Stimulated activated naive B cell treated with anti-CD40 and anti-IgM and Interleukin-4, amounts not matched to agents 10 μg/mL and 1 μg/mL and 100 μg/mL, for 72 hours (primary cell): ENCODE data around the gene RUNX2.

Source experiments
- ATAC-seq, 2 donors: fragments of 150-1000 bp; cut with Tn5 transposase; replicated peaks; 2 replicates each; pipeline ENCODE4 v1.10.0; 2021; ENCODE audit warnings: moderate library complexity in 1 of 2
- DNase-seq: peaks from one replicate; pipeline ENCODE4 v3.0.0; 2021
- H3K27ac Mint-ChIP-seq: one replicate; pipeline ENCODE4 v1.8.0; 2022; ENCODE audit warnings: mild to moderate bottlenecking, mixed read lengths
- H3K27me3 Mint-ChIP-seq, 2 donors: one replicate each; pipeline ENCODE4 v1.8.0; 2022; ENCODE audit warnings: mixed read lengths in 2 of 2
- H3K36me3 Mint-ChIP-seq, 2 donors: one replicate each; pipeline ENCODE4 v1.8.0; 2022; ENCODE audit warnings: mixed read lengths in 2 of 2, mild to moderate bottlenecking in 1 of 2
- H3K4me1 Mint-ChIP-seq, 2 donors: one replicate each; pipeline ENCODE4 v1.8.0; 2022; ENCODE audit warnings: mixed read lengths in 2 of 2, mild to moderate bottlenecking in 1 of 2
- H3K4me3 Mint-ChIP-seq, 2 donors: one replicate each; pipeline ENCODE4 v1.8.0; 2022; ENCODE audit warnings: mild to moderate bottlenecking in 2 of 2, mixed read lengths in 2 of 2, moderate library complexity in 1 of 2
- H3K9me3 Mint-ChIP-seq, 2 donors: one replicate each; pipeline ENCODE4 v1.8.0; 2022; ENCODE audit warnings: mixed read lengths in 2 of 2, mild to moderate bottlenecking in 1 of 2

RUNX2 gene

GRCh38 chr6:45314146-45314545 lies 14.0 kb upstream of the RUNX2 start:
- H3K4me3 Mint-ChIP-seq = no peak overlapping the region

GRCh38 chr6:45320349-45320748 lies 7.8 kb upstream of the RUNX2 start:
- H3K9me3 Mint-ChIP-seq = no peaks in the 10 kb centered on the region
- H3K36me3 Mint-ChIP-seq = peaks cover 9 to 12% of the 10 kb centered on the region in 2 donors
- no peak overlapping the region for H3K27ac Mint-ChIP-seq
- H3K4me3 Mint-ChIP-seq = no peak overlapping the region
- DNase-seq (no peak), ATAC-seq (no peak)
- H3K4me1 Mint-ChIP-seq = peaks cover 0 to 8% of the 10 kb centered on the region in 2 donors
- H3K27me3 Mint-ChIP-seq = no peaks in the 10 kb centered on the region

More at GRCh38 chr6:45314146-45314545, 14.0 kb upstream of the RUNX2 start:
- ATAC-seq = no peak
- Mint-ChIP-seq H3K27me3 (no peaks in the 10 kb centered on the region), H3K4me1 (peaks cover 24 to 48% of the 10 kb centered on the region in 2 donors), H3K9me3 (no peaks in the 10 kb centered on the region), H3K36me3 (peaks cover 12 to 26% of the 10 kb centered on the region in 2 donors), H3K27ac (no peak overlapping the region)
- no peak for DNase-seq

- Mint-ChIP-seq H3K4me1 (peaks cover 0 to 13% of the 10 kb centered on the region in 2 donors), H3K27me3 (no peaks in the 10 kb centered on the region), H3K36me3 (peaks cover 0 to 5% of the 10 kb centered on the region in 2 donors), H3K9me3 (no peaks in the 10 kb centered on the region), H3K4me3 (no peak overlapping the region), H3K27ac (no peak overlapping the region)
- ATAC-seq (no peak), DNase-seq (no peak)
Measured at GRCh38 chr6:45323656-45324224, 4.4 kb upstream of the RUNX2 start.

GRCh38 chr6:45326698-45327417 lies 1.3 kb upstream of the RUNX2 start:
- Mint-ChIP-seq H3K4me3 (no peak overlapping the region), H3K9me3 (no peaks in the 10 kb centered on the region), H3K4me1 (peaks cover 0 to 23% of the 10 kb centered on the region in 2 donors), H3K27ac (no peak overlapping the region), H3K36me3 (no peaks in the 10 kb centered on the region), H3K27me3 (no peaks in the 10 kb centered on the region)
- DNase-seq = no peak
- ATAC-seq = no peak

- ATAC-seq = no peak
- Mint-ChIP-seq H3K27me3 (no peaks in the 10 kb centered on the region), H3K36me3 (no peaks in the 10 kb centered on the region), H3K27ac (no peak overlapping the region), H3K4me3 (no peak overlapping the region), H3K4me1 (peaks cover 0 to 16% of the 10 kb centered on the region in 2 donors), H3K9me3 (no peaks in the 10 kb centered on the region)
- no peak for DNase-seq
Measured at GRCh38 chr6:45328523-45328922, 393 bp downstream of the RUNX2 start.

- Mint-ChIP-seq H3K27ac (no peak overlapping the region), H3K4me3 (no peak overlapping the region), H3K4me1 (no peaks in the 10 kb centered on the region), H3K36me3 (peaks cover 6 to 8% of the 10 kb centered on the region in 2 donors), H3K9me3 (no peaks in the 10 kb centered on the region), H3K27me3 (no peaks in the 10 kb centered on the region)
- ATAC-seq (no peak), DNase-seq (no peak)
Measured at GRCh38 chr6:45344900-45345299, 16.8 kb downstream of the RUNX2 start.

GRCh38 chr6:45350186-45350710 lies 22.1 kb downstream of the RUNX2 start:
- no peak for ATAC-seq
- peaks cover 0 to 2% of the 10 kb centered on the region in 2 donors for H3K4me1 Mint-ChIP-seq
- peaks cover 7 to 9% of the 10 kb centered on the region in 2 donors for H3K36me3 Mint-ChIP-seq
- no peaks in the 10 kb centered on the region for H3K9me3 Mint-ChIP-seq
- DNase-seq = no peak
- no peak overlapping the region for H3K27ac Mint-ChIP-seq
- H3K27me3 Mint-ChIP-seq = no peaks in the 10 kb centered on the region
- no peak overlapping the region for H3K4me3 Mint-ChIP-seq

GRCh38 chr6:45351076-45351475 lies 22.9 kb downstream of the RUNX2 start:
- no peak overlapping the region for H3K27ac Mint-ChIP-seq
- peaks cover 7 to 9% of the 10 kb centered on the region in 2 donors for H3K36me3 Mint-ChIP-seq
- peaks cover 0 to 2% of the 10 kb centered on the region in 2 donors for H3K4me1 Mint-ChIP-seq
- H3K9me3 Mint-ChIP-seq = no peaks in the 10 kb centered on the region
- H3K27me3 Mint-ChIP-seq = no peaks in the 10 kb centered on the region
- DNase-seq (no peak), ATAC-seq (no peak)
- H3K4me3 Mint-ChIP-seq = no peak overlapping the region

GRCh38 chr6:45351667-45352066 lies 23.5 kb downstream of the RUNX2 start:
- H3K36me3 Mint-ChIP-seq = peaks cover 7 to 9% of the 10 kb centered on the region in 2 donors
- ATAC-seq (no peak), DNase-seq (no peak)
- H3K4me3 Mint-ChIP-seq = no peak overlapping the region
- H3K4me1 Mint-ChIP-seq = peaks cover 0 to 2% of the 10 kb centered on the region in 2 donors
- no peak overlapping the region for H3K27ac Mint-ChIP-seq
- H3K9me3 Mint-ChIP-seq = no peaks in the 10 kb centered on the region
- no peaks in the 10 kb centered on the region for H3K27me3 Mint-ChIP-seq

GRCh38 chr6:45353654-45354053 lies 25.5 kb downstream of the RUNX2 start:
- H3K36me3 Mint-ChIP-seq = peaks cover 7 to 9% of the 10 kb centered on the region in 2 donors
- H3K4me1 Mint-ChIP-seq = peaks cover 0 to 2% of the 10 kb centered on the region in 2 donors
- no peaks in the 10 kb centered on the region for H3K9me3 Mint-ChIP-seq
- no peaks in the 10 kb centered on the region for H3K27me3 Mint-ChIP-seq
- ATAC-seq (no peak), DNase-seq (no peak)
- H3K4me3 Mint-ChIP-seq = no peak overlapping the region
- H3K27ac Mint-ChIP-seq = no peak overlapping the region

- Mint-ChIP-seq H3K4me1 (peaks cover 2 to 6% of the 10 kb centered on the region in 2 donors), H3K36me3 (peaks cover 0 to 7% of the 10 kb centered on the region in 2 donors), H3K4me3 (no peak overlapping the region), H3K27ac (no peak overlapping the region), H3K9me3 (no peaks in the 10 kb centered on the region), H3K27me3 (no peaks in the 10 kb centered on the region)
- no peak for ATAC-seq
- no peak for DNase-seq
Measured at GRCh38 chr6:45364466-45364865, 36.3 kb downstream of the RUNX2 start.

GRCh38 chr6:45365036-45365435 lies 36.9 kb downstream of the RUNX2 start:
- H3K27ac Mint-ChIP-seq = no peak overlapping the region
- no peak for DNase-seq
- no peak for ATAC-seq
- H3K27me3 Mint-ChIP-seq = no peaks in the 10 kb centered on the region
- peaks cover 0 to 7% of the 10 kb centered on the region in 2 donors for H3K36me3 Mint-ChIP-seq
- peaks cover 4 to 7% of the 10 kb centered on the region in 2 donors for H3K4me1 Mint-ChIP-seq
- no peak overlapping the region for H3K4me3 Mint-ChIP-seq
- H3K9me3 Mint-ChIP-seq = no peaks in the 10 kb centered on the region

GRCh38 chr6:45366534-45366933 lies 38.4 kb downstream of the RUNX2 start:
- Mint-ChIP-seq H3K9me3 (no peaks in the 10 kb centered on the region), H3K27me3 (no peaks in the 10 kb centered on the region), H3K4me1 (peaks cover 4 to 7% of the 10 kb centered on the region in 2 donors), H3K27ac (no peak overlapping the region), H3K4me3 (no peak overlapping the region), H3K36me3 (peaks cover 0 to 7% of the 10 kb centered on the region in 2 donors)
- DNase-seq (no peak), ATAC-seq (no peak)

- H3K4me1 Mint-ChIP-seq = peaks cover 4 to 7% of the 10 kb centered on the region in 2 donors
- no peak for DNase-seq
- no peak overlapping the region for H3K27ac Mint-ChIP-seq
- no peak overlapping the region for H3K4me3 Mint-ChIP-seq
- no peaks in the 10 kb centered on the region for H3K27me3 Mint-ChIP-seq
- no peak for ATAC-seq
- no peaks in the 10 kb centered on the region for H3K36me3 Mint-ChIP-seq
- no peaks in the 10 kb centered on the region for H3K9me3 Mint-ChIP-seq
Measured at GRCh38 chr6:45367999-45368398, 39.9 kb downstream of the RUNX2 start.

GRCh38 chr6:45369870-45370269 lies 41.7 kb downstream of the RUNX2 start:
- no peak for ATAC-seq
- Mint-ChIP-seq H3K27ac (no peak overlapping the region), H3K27me3 (no peaks in the 10 kb centered on the region), H3K4me1 (peaks cover 4 to 7% of the 10 kb centered on the region in 2 donors), H3K9me3 (no peaks in the 10 kb centered on the region), H3K36me3 (no peaks in the 10 kb centered on the region), H3K4me3 (no peak overlapping the region)
- DNase-seq = no peak
